ENCODE results near the gene DNAJC22.

Gene DNAJC22

DNA sequence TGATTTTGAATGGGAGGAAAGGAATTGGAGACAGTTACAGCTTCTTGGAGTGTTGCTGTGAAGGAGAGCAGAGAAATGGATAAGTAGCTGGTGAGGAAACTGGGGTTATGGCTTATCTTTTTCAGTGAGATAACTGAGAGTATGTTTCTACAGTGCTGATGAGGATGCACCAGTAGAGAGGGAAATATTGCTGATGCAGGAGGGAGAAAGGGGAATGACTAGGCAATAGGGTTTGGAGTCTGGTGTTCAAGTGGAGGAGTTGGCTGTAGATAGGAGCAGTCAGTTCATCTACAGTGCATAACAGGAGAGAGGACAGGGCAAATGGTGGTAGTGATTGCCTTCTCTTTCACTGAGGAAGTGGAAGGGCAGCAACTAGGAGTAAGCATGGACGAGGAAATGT, 53.6 kb downstream of the DNAJC22 start:
- DNase-seq (ENCODE audit: insufficient read length, low spot score) (no peak), FAIRE-seq (no peak)
- no peak for TF ChIP-seq PAX5 (IDR thresholded peaks at IDR 0.05; ENCODE audit: insufficient read depth, low read length, severe bottlenecking)
- TF ChIP-seq SPI1 (IDR thresholded peaks at IDR 0.05; ENCODE audit: low read depth, low read length) = no peak
- no peak for TF ChIP-seq POLR2A (IDR thresholded peaks at IDR 0.05; ENCODE audit: low read depth, low read length)
- no peak for TF ChIP-seq POLR2AphosphoS5 (IDR thresholded peaks at IDR 0.05; ENCODE audit: low read depth, low read length)
- no peak for TF ChIP-seq POU2F2 (IDR thresholded peaks at IDR 0.05; ENCODE audit: low read depth, low read length)
- TF ChIP-seq TAF1 (IDR thresholded peaks at IDR 0.05; ENCODE audit: low read depth, low read length) = no peak
